ENCODE results near the gene CRACR2A. TPM values are rescaled to one million over a fixed set of nuclear protein-coding genes. Genes with fewer than 3 reads are reported as not detected.

Gene CRACR2A
- total RNA-seq, 2 experiments from 2014 or later: 28.2 to 31.1 TPM

- DNase-seq (ENCODE audit: low spot score): no peak
- Histone ChIP-seq H3K4me1 (ENCODE audit: insufficient read depth, low read length, poor library complexity, severe bottlenecking) (no peaks in the 10 kb centered on the region), H3K4me2 (ENCODE audit: low read length) (no peak overlapping the region), H4K20me1 (ENCODE audit: insufficient read depth, low read length) (no peaks in the 10 kb centered on the region; the same call in 1 of the 2 replicates), H3K27ac (ENCODE audit: low read depth, low read length, poor library complexity, severe bottlenecking) (no peak overlapping the region), H2AFZ (ENCODE audit: low read length) (no peak overlapping the region), H3K4me3 (ENCODE audit: low read depth, low read length, poor library complexity, severe bottlenecking) (no peak overlapping the region), H3K9me2 (ENCODE audit: insufficient read depth, low read length) (no peaks in the 10 kb centered on the region), H3K79me2 (ENCODE audit: insufficient read depth, low read depth, low read length) (peaks cover 6% of the 10 kb centered on the region), H3K9me3 (ENCODE audit: low read length) (no peaks in the 10 kb centered on the region), H3K36me3 (ENCODE audit: insufficient read depth, low read length) (peaks cover 72% of the 10 kb centered on the region)
- intact Hi-C loops (cut with micrococcal nuclease; ENCODE audit: unreplicated experiment): no loop called here
- BruUV-seq (replicated peaks): no TSS peak
- TF ChIP-seq EZH2phosphoT487 (IDR thresholded peaks at IDR 0.05; ENCODE audit: borderline replicate concordance, low read depth, low read length) (no peak), CTCF (conservative IDR thresholded peaks at IDR 0.05; ENCODE audit: low read length) (peak; percentile 46)
- ChIA-PET POLR2A (interaction anchor here (1.2 kb wide), 1 partner anchor 14 kb away, joined by 4 read pairs; no protein-coding TSS in a partner anchor), CTCF (ENCODE audit: unreplicated experiment) (interaction anchor here (0.5 kb wide), 1 partner anchor 1167 kb away, joined by 3 read pairs; no protein-coding TSS in a partner anchor)
Observed at GRCh38 chr12:3744229-3744901, 8.5 kb downstream of the CRACR2A start.

GRCh38 chr12:3743803-3744202 lies 9.1 kb downstream of the CRACR2A start:
- no peaks in the 10 kb centered on the region for H3K9me3 ChIP-seq (ENCODE audit: low read length)
- no peak overlapping the region for H3K4me3 ChIP-seq (ENCODE audit: low read depth, low read length, poor library complexity, severe bottlenecking)
- H3K36me3 ChIP-seq (ENCODE audit: insufficient read depth, low read length): peaks cover 72% of the 10 kb centered on the region
- H3K79me2 ChIP-seq (ENCODE audit: insufficient read depth, low read depth, low read length): peaks cover 6% of the 10 kb centered on the region
- TF ChIP-seq CTCF (conservative IDR thresholded peaks at IDR 0.05; ENCODE audit: low read length): no peak
- TF ChIP-seq EZH2phosphoT487 (IDR thresholded peaks at IDR 0.05; ENCODE audit: borderline replicate concordance, low read depth, low read length): no peak
- H3K4me1 ChIP-seq (ENCODE audit: insufficient read depth, low read length, poor library complexity, severe bottlenecking): no peaks in the 10 kb centered on the region
- no peak overlapping the region for H3K27ac ChIP-seq (ENCODE audit: low read depth, low read length, poor library complexity, severe bottlenecking)
- CTCF ChIA-PET (ENCODE audit: unreplicated experiment): no interaction called here
- BruUV-seq (replicated peaks): no TSS peak
- H4K20me1 ChIP-seq (ENCODE audit: insufficient read depth, low read length): no peaks in the 10 kb centered on the region; the same call in 1 of the 2 replicates
- intact Hi-C loops (cut with micrococcal nuclease; ENCODE audit: unreplicated experiment): no loop called here
- no peak overlapping the region for H3K4me2 ChIP-seq (ENCODE audit: low read length)
- H3K9me2 ChIP-seq (ENCODE audit: insufficient read depth, low read length): no peaks in the 10 kb centered on the region
- no peak overlapping the region for H2AFZ ChIP-seq (ENCODE audit: low read length)
- no peak for DNase-seq (ENCODE audit: low spot score)
- POLR2A ChIA-PET: interaction anchor here (1.2 kb wide), 1 partner anchor 13 kb away, joined by 4 read pairs; no protein-coding TSS in a partner anchor
